A549 (cell line): ENCODE data around the gene HOMER1. TPM values are rescaled to one million over a fixed set of nuclear protein-coding genes. Genes with fewer than 3 reads are reported as not detected.

ENCODE experiments used
- ATAC-seq, 2 experiments: fragments of 200-7000 bp in 1 of 2; fragments of >200 bp in 1 of 2; cut with Nextera tagmentation in 1 of 2; cut with Tn5 transposase in 1 of 2; 3 replicates each; pipeline versions ENCODE4 v1.8.0 to v1.9.1; 2018 to 2020; ENCODE audit warnings: mild to moderate bottlenecking in 1 of 2, moderate library complexity in 1 of 2
- CTCF ChIA-PET: fragments of 300-600 bp; sonication (Branson Sonifier 250); formaldehyde crosslinking; extraction: SDS; loops from one replicate; lab custom pipeline; 2021; ENCODE audit warnings: antibody characterized with exemption, inconsistent platforms; lab: Yijun Ruan, JAX
- POLR2A ChIA-PET: fragments of 350-600 bp; formaldehyde crosslinking; extraction: SDS; loops from one replicate; lab custom pipeline; 2021; ENCODE audit warnings: antibody characterized with exemption, inconsistent platforms; lab: Yijun Ruan, JAX
- DNase-seq, 2 experiments: peaks; one replicate each; pipeline versions ENCODE4 v3.0.0 to v3.0.0-alpha.2; 2011 to 2016; ENCODE audit warnings: low read depth in 1 of 2, low spot score in 1 of 2
- FAIRE-seq: peaks from 2 replicates; lab custom pipeline; 2011; peaks lifted over from hg19 to GRCh38; lab: Jason Lieb, UNC
- H3K27ac ChIP-seq, 2 experiments: fragments of >200 bp; sonication (Bioruptor Twin); formaldehyde crosslinking; 3 replicates each; pipeline ENCODE4 v1.5.1; 2016 to 2017
- H3K4me1 ChIP-seq: fragments of >200 bp; sonication (Bioruptor Twin); formaldehyde crosslinking; 3 replicates; pipeline ENCODE4 v1.6.1; 2016
- H3K4me2 ChIP-seq: fragments of >200 bp; sonication (Bioruptor Twin); formaldehyde crosslinking; 3 replicates; pipeline ENCODE4 v1.6.1; 2016
- H3K4me3 ChIP-seq: fragments of >200 bp; sonication (Bioruptor Twin); formaldehyde crosslinking; 3 replicates; pipeline ENCODE4 v1.5.1; 2016
- H3K9me3 ChIP-seq: fragments of >200 bp; sonication (Bioruptor Twin); formaldehyde crosslinking; 3 replicates; pipeline ENCODE4 v1.6.1; 2016
- ATOH8 ChIP-seq: fragments of 250-450 bp; sonication (Bioruptor Pico); IDR thresholded peaks from 2 replicates; pipeline ENCODE4 v1.5.0; 2020; ENCODE audit warnings: low read depth, mild to moderate bottlenecking, moderate library complexity
- CBX8 ChIP-seq: fragments of 200-600 bp; sonication (generic); IDR thresholded peaks from 2 replicates; pipeline ENCODE4 v1.6.1; 2016
- ESRRA ChIP-seq: fragments of 150-350 bp; IDR thresholded peaks from 2 replicates; pipeline ENCODE4 v1.6.1; 2014; ENCODE audit warnings: mild to moderate bottlenecking, low read length, borderline replicate concordance
- FOSL2 ChIP-seq, 2 experiments: fragments of 450-650 bp in 1 of 2; fragments of >200 bp in 1 of 2; sonication (Bioruptor Twin) in 1 of 2; formaldehyde crosslinking; IDR thresholded peaks; 2 replicates each; pipeline versions ENCODE4 v1.5.0 to v1.6.1; 2016 to 2020; ENCODE audit warnings: mild to moderate bottlenecking in 1 of 2, moderate library complexity in 1 of 2
- HEYL ChIP-seq: fragments of 250-450 bp; sonication (Bioruptor Pico); IDR thresholded peaks from 2 replicates; pipeline ENCODE4 v1.8.0; 2021; ENCODE audit warnings: mild to moderate bottlenecking, moderate library complexity
- HMGXB4 ChIP-seq: fragments of 250-450 bp; sonication (Bioruptor Pico); IDR thresholded peaks from 2 replicates; pipeline ENCODE4 v1.5.0; 2021; ENCODE audit warnings: mild to moderate bottlenecking, moderate library complexity, borderline replicate concordance
- MAFK ChIP-seq: fragments of 450-650 bp; IDR thresholded peaks from 2 replicates; pipeline ENCODE4 v1.6.1; 2014; ENCODE audit not compliant: partially characterized antibody
- NR3C1 ChIP-seq: fragments of >200 bp; sonication (Bioruptor Twin); formaldehyde crosslinking; IDR thresholded peaks from 3 replicates; pipeline ENCODE4 v1.6.1; 2017
- POLR2A ChIP-seq: IDR thresholded peaks from 2 replicates; pipeline ENCODE4 v1.6.1; 2012; ENCODE audit warnings: mild to moderate bottlenecking, low read length
- RARB ChIP-seq: fragments of 250-450 bp; sonication (Bioruptor Pico); IDR thresholded peaks from 2 replicates; pipeline ENCODE4 v1.8.0; 2021; ENCODE audit warnings: mild to moderate bottlenecking, moderate library complexity
- RNF2 ChIP-seq: fragments of 200-600 bp; sonication (generic); IDR thresholded peaks from 2 replicates; pipeline ENCODE4 v1.6.1; 2016; ENCODE audit warnings: low read depth, mild to moderate bottlenecking, antibody characterized with exemption, moderate library complexity, borderline replicate concordance
- USF2 ChIP-seq: fragments of 450-650 bp; IDR thresholded peaks from 2 replicates; pipeline ENCODE4 v1.6.1; 2014; ENCODE audit warnings: antibody characterized with exemption
- ZFP36 ChIP-seq: fragments of 450-650 bp; IDR thresholded peaks from 2 replicates; pipeline ENCODE4 v1.6.1; 2014; ENCODE audit warnings: borderline replicate concordance; ENCODE audit not compliant: partially characterized antibody
- ZNF302 ChIP-seq: fragments of 250-450 bp; sonication (Bioruptor Pico); IDR thresholded peaks from 2 replicates; pipeline ENCODE4 v1.9.0; 2021; ENCODE audit warnings: inconsistent platforms, mild to moderate bottlenecking, moderate library complexity
- WGBS: methylation state at CpG from one replicate; pipeline ENCODE4 v1.1.6; 2017; ENCODE audit errors: missing lambda C conversion rate; 5-methylcytosine and 5-hydroxymethylcytosine counted together
- polyA plus RNA-seq, 4 experiments: library from polyadenylated mRNA; depleted of rRNA in 3 of 4; stranded (reverse); fragments of >200 nt; fragmentation: RNase III in 1 of 4; extraction: RNeasy Plus Mini Kit Qiagen cat#74134 plus additional on column Dnase treatment in 1 of 4; gene quantifications; 2 replicates in 3 of 4; 3 replicates in 1 of 4; pipeline ENCODE4 v1.2.3, GENCODE V29; 2011 to 2017

The HOMER1 gene
- polyA plus RNA-seq, 2 of the 4 experiments (the other 2 are of a cell fraction), result 6.0 to 9.3 TPM

- DNase-seq, result no peak
- TF ChIP-seq ATOH8 (CRISPR knock-in tag), result no peak
- no peak for TF ChIP-seq NR3C1
- no peak for TF ChIP-seq ESRRA
- TF ChIP-seq ZNF302, result no peak
- TF ChIP-seq HEYL (CRISPR knock-in tag), result no peak
- no peak for TF ChIP-seq POLR2A
- TF ChIP-seq HMGXB4 (CRISPR knock-in tag), result no peak
- TF ChIP-seq, all 56 proteins: peak for 0
- no peak overlapping the region for H3K4me3 ChIP-seq
- ATAC-seq, result no peak
- no peak overlapping the region; the same call in 2 of the 3 replicates for H3K4me2 ChIP-seq
- H3K4me1 ChIP-seq, result peaks cover 15% of the 10 kb centered on the region; the same call in 2 of the 3 replicates
- FAIRE-seq, result no peak
- WGBS, result 91% methylated on average over 1 of the region's 1 CpG
- no peak overlapping the region for H3K27ac ChIP-seq
- H3K9me3 ChIP-seq, result no peaks in the 10 kb centered on the region
- ChIA-PET CTCF (no interaction called here), POLR2A (interaction anchor here (1.9 kb wide), 1 partner anchor 9 kb away, joined by 8 read pairs; the partner anchor contains the start of gene HOMER1)
These were observed 8.8 kb downstream of the HOMER1 start for GRCh38 chr5:79505138-79505537.

GRCh38 chr5:79503794-79504495 lies 10.0 kb downstream of the HOMER1 start:
- Histone ChIP-seq H3K4me1 (peaks cover 15% of the 10 kb centered on the region; the same call in 2 of the 3 replicates), H3K4me3 (no peak overlapping the region), H3K27ac (no peak overlapping the region), H3K9me3 (no peaks in the 10 kb centered on the region), H3K4me2 (peak overlapping the region; percentile 61)
- CTCF ChIA-PET, result interaction anchor here (1.1 kb wide), 1 partner anchor 40 kb away, joined by 4 read pairs; no protein-coding TSS in a partner anchor
- ATAC-seq, result peak in 1 of 2 experiments; percentile 70; a peak in 3 of 6 replicates
- peak in 1 of 2 experiments; percentile 39 for DNase-seq
- TF ChIP-seq MAFK, result peak; percentile 70
- no peak for TF ChIP-seq RNF2
- TF ChIP-seq ZFP36, result no peak
- TF ChIP-seq ATOH8 (CRISPR knock-in tag), result no peak
- TF ChIP-seq FOSL2 (IDR thresholded peaks at IDR 0.05), result no peak
- TF ChIP-seq FOSL2 (CRISPR knock-in tag; IDR thresholded peaks at IDR 0.05), result peak; percentile 32
- no peak for TF ChIP-seq USF2
- TF ChIP-seq RARB (CRISPR knock-in tag), result no peak
- POLR2A ChIA-PET, result interaction anchor here (1.9 kb wide), 1 partner anchor 10 kb away, joined by 8 read pairs; the partner anchor contains the start of gene HOMER1
- WGBS, result 38% methylated on average over 3 of the region's 3 CpGs
- FAIRE-seq, result no peak

GRCh38 chr5:79499640-79500273 lies 14.2 kb downstream of the HOMER1 start:
- DNase-seq (no peak), FAIRE-seq (no peak), ATAC-seq (no peak)
- H3K4me1 ChIP-seq, result peaks cover 19% of the 10 kb centered on the region; the same call in 2 of the 3 replicates
- 85% methylated on average over 4 of the region's 4 CpGs for WGBS
- no peaks in the 10 kb centered on the region for H3K9me3 ChIP-seq
- H3K27ac ChIP-seq, result no peak overlapping the region
- ChIA-PET CTCF (interaction anchor here (0.8 to 1.1 kb wide), 2 partner anchors 9 kb away, joined by 3 read pairs; no protein-coding TSS in a partner anchor), POLR2A (interaction anchor here (3.1 kb wide), 1 partner anchor 14 kb away, joined by 14 read pairs; the partner anchor contains the start of gene HOMER1)
- H3K4me3 ChIP-seq, result no peak overlapping the region
- TF ChIP-seq CBX8, result no peak
- TF ChIP-seq, all 56 proteins: peak for 0
- no peak overlapping the region for H3K4me2 ChIP-seq
